ENCODE data around the gene INAVA.

GRCh38 chr1:200931776-200932175 is 37.1 kb downstream of the INAVA start:
- TF ChIP-seq NR2C2 (CRISPR knock-in tag; IDR thresholded peaks at IDR 0.05), result no peak
- TF ChIP-seq NR3C1 (CRISPR knock-in tag; conservative IDR thresholded peaks at IDR 0.05; ENCODE audit: low read depth), result no peak
- TF ChIP-seq SOX15 (CRISPR knock-in tag; IDR thresholded peaks at IDR 0.05), result no peak
- TF ChIP-seq PREB (CRISPR knock-in tag; IDR thresholded peaks at IDR 0.05; ENCODE audit: borderline replicate concordance), result no peak
- no peak for TF ChIP-seq FOXP1 (CRISPR knock-in tag; IDR thresholded peaks at IDR 0.05; ENCODE audit: borderline replicate concordance)
- TF ChIP-seq, protein P1, sequence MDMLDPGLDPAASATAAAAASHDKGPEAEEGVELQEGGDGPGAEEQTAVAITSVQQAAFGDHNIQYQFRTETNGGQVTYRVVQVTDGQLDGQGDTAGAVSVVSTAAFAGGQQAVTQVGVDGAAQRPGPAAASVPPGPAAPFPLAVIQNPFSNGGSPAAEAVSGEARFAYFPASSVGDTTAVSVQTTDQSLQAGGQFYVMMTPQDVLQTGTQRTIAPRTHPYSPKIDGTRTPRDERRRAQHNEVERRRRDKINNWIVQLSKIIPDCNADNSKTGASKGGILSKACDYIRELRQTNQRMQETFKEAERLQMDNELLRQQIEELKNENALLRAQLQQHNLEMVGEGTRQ (CRISPR knock-in tag; IDR thresholded peaks at IDR 0.05), result no peak
- no peak for TF ChIP-seq CTCF (IDR thresholded peaks at IDR 0.05)
- no peak for TF ChIP-seq ZNF423 (CRISPR knock-in tag; IDR thresholded peaks at IDR 0.05)

Data from WTC11 (cell line).